H1 (cell line): ENCODE data around the gene SERGEF. TPM values are rescaled to one million over a fixed set of nuclear protein-coding genes. Genes with fewer than 3 reads are reported as not detected.

Source experiments
- CTCF ChIA-PET: fragments of 300-600 bp; sonication (Branson Sonifier 250); formaldehyde crosslinking; loops from one replicate; lab custom pipeline; 2021; ENCODE audit not compliant: partially characterized antibody; lab: Charles Lee
- POLR2A ChIA-PET: fragments of 300-600 bp; sonication (Branson Sonifier 250); formaldehyde crosslinking; loops from one replicate; lab custom pipeline; 2021; ENCODE audit warnings: inconsistent platforms; ENCODE audit not compliant: partially characterized antibody; lab: Charles Lee
- DNase-seq, 2 experiments: peaks; one replicate each; pipeline versions ENCODE4 v3.0.0 to v3.0.0-alpha.2; 2010 to 2022; ENCODE audit warnings: low spot score in 2 of 2, low read depth in 1 of 2, mixed read lengths in 1 of 2
- FAIRE-seq: peaks from 2 replicates; lab custom pipeline; 2011; peaks lifted over from hg19 to GRCh38; lab: Jason Lieb, UNC
- H2AFZ ChIP-seq: 2 replicates; pipeline ENCODE4 v1.8.1; 2012; ENCODE audit warnings: low read length, inconsistent platforms
- H2AK5ac ChIP-seq: 2 replicates; pipeline ENCODE4 v1.6.1; 2013; ENCODE audit warnings: low read depth, low read length
- H2BK120ac ChIP-seq: replicated peaks from 2 replicates; pipeline ENCODE3; 2013; ENCODE audit warnings: low read depth, low read length, inconsistent platforms
- H2BK12ac ChIP-seq: 2 replicates; pipeline ENCODE4 v1.6.1; 2013; ENCODE audit warnings: low read depth, low read length
- H2BK15ac ChIP-seq: 2 replicates; pipeline ENCODE4 v1.6.1; 2013; ENCODE audit warnings: low read length
- H2BK20ac ChIP-seq: 2 replicates; pipeline ENCODE4 v1.6.1; 2013; ENCODE audit warnings: low read length
- H2BK5ac ChIP-seq: 2 replicates; pipeline ENCODE4 v1.6.1; 2013; ENCODE audit warnings: low read depth, low read length
- H3K14ac ChIP-seq: 2 replicates; pipeline ENCODE4 v1.6.1; 2013; ENCODE audit warnings: inconsistent platforms; ENCODE audit not compliant: insufficient read length
- H3K18ac ChIP-seq: 2 replicates; pipeline ENCODE4 v1.6.1; 2013; ENCODE audit warnings: low read length; ENCODE audit errors: extremely low read depth
- H3K23ac ChIP-seq: 2 replicates; pipeline ENCODE4 v1.6.1; 2013; ENCODE audit warnings: inconsistent platforms; ENCODE audit not compliant: insufficient read length
- H3K23me2 ChIP-seq: 2 replicates; pipeline ENCODE4 v1.6.1; 2013; ENCODE audit warnings: low read depth, low read length
- H3K27ac ChIP-seq: 2 replicates; pipeline ENCODE4 v1.6.1; 2011; ENCODE audit warnings: low read depth, low read length, inconsistent platforms
- H3K27me3 ChIP-seq, 4 experiments: replicated peaks in 1 of 4; 1 replicate in 1 of 4; 2 replicates in 3 of 4; pipeline versions ENCODE4 v1.6.1 to v1.8.1; 2011 to 2013; ENCODE audit warnings: low read length in 3 of 4, mild to moderate bottlenecking in 3 of 4, inconsistent platforms in 2 of 4, mixed read lengths in 2 of 4, moderate library complexity in 1 of 4; ENCODE audit not compliant: control insufficient read depth in 3 of 4, insufficient read depth in 3 of 4; ENCODE audit errors: extremely low read depth in 1 of 4
- H3K36me3 ChIP-seq, 4 experiments: 2 replicates each; pipeline versions ENCODE4 v1.6.1 to v1.8.1; 2011 to 2013; ENCODE audit warnings: mild to moderate bottlenecking in 4 of 4, low read length in 3 of 4, moderate library complexity in 2 of 4, control low read depth in 1 of 4, inconsistent platforms in 1 of 4; ENCODE audit not compliant: insufficient read depth in 4 of 4, control insufficient read depth in 2 of 4
- H3K4ac ChIP-seq: replicated peaks from 2 replicates; pipeline ENCODE3; 2013; ENCODE audit warnings: low read length, low read depth, mixed read lengths, inconsistent platforms; ENCODE audit not compliant: insufficient read length
- H3K4me1 ChIP-seq, 4 experiments: replicated peaks in 1 of 4; 1 replicate in 1 of 4; 2 replicates in 3 of 4; pipeline versions ENCODE4 v1.6.1 to v1.8.1; 2011 to 2013; ENCODE audit warnings: low read length in 3 of 4, inconsistent platforms in 2 of 4, mixed read lengths in 1 of 4; ENCODE audit not compliant: insufficient read depth in 4 of 4, control insufficient read depth in 3 of 4
- H3K4me2 ChIP-seq, 2 experiments: 2 replicates each; pipeline versions ENCODE4 v1.6.1 to v1.8.1; 2011 to 2013; ENCODE audit warnings: low read depth in 2 of 2, low read length in 2 of 2, control low read depth in 1 of 2, inconsistent platforms in 1 of 2, mild to moderate bottlenecking in 1 of 2; ENCODE audit not compliant: insufficient read depth in 1 of 2
- H3K4me3 ChIP-seq, 4 experiments: fragments of 200-600, 300-600 bp in 1 of 4; sonication (generic), shearing (Covaris generic), sonication (Bioruptor Twin) in 1 of 4; 2 replicates each; pipeline versions ENCODE4 v1.5.1 to v1.8.1; 2011 to 2016; ENCODE audit warnings: low read length in 4 of 4, low read depth in 3 of 4, control low read depth in 2 of 4, inconsistent platforms in 2 of 4, mild to moderate bottlenecking in 2 of 4, mixed read lengths in 1 of 4, moderate library complexity in 1 of 4; ENCODE audit not compliant: insufficient read depth in 2 of 4; ENCODE audit errors: extremely low read depth in 1 of 4
- H3K56ac ChIP-seq: replicated peaks from 2 replicates; pipeline ENCODE3; 2013; ENCODE audit warnings: low read depth, mild to moderate bottlenecking, mixed read lengths, low read length, inconsistent platforms; ENCODE audit not compliant: insufficient read length
- H3K79me1 ChIP-seq: 2 replicates; pipeline ENCODE4 v1.6.1; 2013; ENCODE audit warnings: low read depth, low read length, control low read depth
- H3K79me2 ChIP-seq, 2 experiments: 2 replicates each; pipeline versions ENCODE4 v1.6.1 to v1.8.1; 2012 to 2013; ENCODE audit warnings: low read length in 2 of 2, mild to moderate bottlenecking in 2 of 2, inconsistent platforms in 1 of 2; ENCODE audit not compliant: insufficient read depth in 2 of 2, control insufficient read depth in 1 of 2
- H3K9ac ChIP-seq, 4 experiments: replicated peaks in 1 of 4; 1 replicate in 1 of 4; 2 replicates in 3 of 4; pipeline versions ENCODE4 v1.6.1 to v1.8.1; 2011 to 2013; ENCODE audit warnings: low read depth in 3 of 4, low read length in 3 of 4, control low read depth in 2 of 4, mild to moderate bottlenecking in 2 of 4, moderate library complexity in 2 of 4, inconsistent platforms in 1 of 4; ENCODE audit errors: extremely low read depth in 1 of 4
- H3K9me3 ChIP-seq, 2 experiments: 2 replicates each; pipeline versions ENCODE4 v1.6.1 to v1.8.1; 2012 to 2013; ENCODE audit warnings: mild to moderate bottlenecking in 2 of 2, moderate library complexity in 2 of 2, control low read depth in 1 of 2, inconsistent platforms in 1 of 2, low read depth in 1 of 2, low read length in 1 of 2, mixed read lengths in 1 of 2; ENCODE audit not compliant: insufficient read depth in 2 of 2
- H4K20me1 ChIP-seq, 2 experiments: replicated peaks in 1 of 2; 2 replicates each; pipeline versions ENCODE3 to v1.8.1; 2011 to 2013; ENCODE audit warnings: inconsistent platforms in 2 of 2, low read length in 2 of 2, mild to moderate bottlenecking in 1 of 2; ENCODE audit not compliant: insufficient read depth in 2 of 2, control insufficient read depth in 1 of 2
- H4K5ac ChIP-seq: 2 replicates; pipeline ENCODE4 v1.6.1; 2013; ENCODE audit warnings: low read length, low read depth, mixed read lengths, inconsistent platforms; ENCODE audit not compliant: insufficient read length
- H4K8ac ChIP-seq: 2 replicates; pipeline ENCODE4 v1.8.0; 2013; ENCODE audit warnings: mild to moderate bottlenecking, moderate library complexity, low read length, inconsistent platforms; ENCODE audit not compliant: insufficient read depth; ENCODE audit errors: extremely low read depth
- H4K91ac ChIP-seq: replicated peaks from 2 replicates; pipeline ENCODE3; 2013; ENCODE audit warnings: low read length, mixed read lengths, inconsistent platforms; ENCODE audit not compliant: insufficient read length
- CHD2 ChIP-seq: IDR thresholded peaks from 2 replicates; pipeline ENCODE4 v1.6.1; 2012; ENCODE audit warnings: low read length, improper control_type of control experiment
- CTBP2 ChIP-seq: IDR thresholded peaks from 2 replicates; pipeline ENCODE4 v1.7.0; 2011; ENCODE audit warnings: borderline replicate concordance, mild to moderate bottlenecking, moderate library complexity, mixed read lengths, low read length; ENCODE audit not compliant: insufficient read depth, insufficient read length
- JUN ChIP-seq: IDR thresholded peaks from 2 replicates; pipeline ENCODE4 v1.6.1; 2011; ENCODE audit warnings: low read depth, mild to moderate bottlenecking, improper control_type of control experiment, low read length
- WGBS, 2 experiments: shearing (Covaris generic) in 1 of 2; methylation state at CpG; one replicate each; pipeline versions ENCODE4 v1.1.6 to v1.1.7; 2013 to 2015; ENCODE audit warnings: low lambda C conversion rate in 2 of 2, mixed read lengths in 2 of 2, inconsistent platforms in 1 of 2, low coverage in 1 of 2, missing lambda C conversion rate in 1 of 2; ENCODE audit not compliant: insufficient replicate concordance in 2 of 2, insufficient coverage in 1 of 2, insufficient read length in 1 of 2; ENCODE audit errors: extremely low coverage in 1 of 2, missing lambda C conversion rate in 1 of 2; 5-methylcytosine and 5-hydroxymethylcytosine counted together
- polyA plus RNA-seq, 7 experiments: library from polyadenylated mRNA; depleted of rRNA in 3 of 7; stranded (reverse) in 5 of 7; unstranded in 2 of 7; fragments of >200 nt in 5 of 7; fragments of 200-250 nt in 2 of 7; gene quantifications; 1 replicate in 5 of 7; 2 replicates in 1 of 7; 4 replicates in 1 of 7; pipeline versions ENCODE4 v1.2.1 to v1.2.3, GENCODE V29; 2011 to 2013; ENCODE audit warnings: missing spikeins in 2 of 7, mixed read lengths in 2 of 7
- total RNA-seq: library from RNA; stranded (reverse); fragmentation: NEBNext Ultra II Directional; extraction: Animal tissue kit (Norgen Biotek cat#: 25700); gene quantifications from 2 replicates; pipeline ENCODE4 v1.2.1, GENCODE V29; 2021

The SERGEF gene
- total and polyA plus RNA-seq, 2 of the 8 experiments (the other 6 are each of a cell fraction or from before 2014, with no cell fraction given): 16.6 to 28.8 TPM

- CTCF ChIA-PET: interaction anchor here (0.6 to 10.9 kb wide), 15 partner anchors 13 to 159 kb away, joined by 3 to 79 read pairs (median 3); no protein-coding TSS in a partner anchor
- no peak for FAIRE-seq
- H2AK5ac ChIP-seq: no peak overlapping the region
Measured at GRCh38 chr11:17813391-17814059, 199.3 kb downstream of the SERGEF start.

More at GRCh38 chr11:17813391-17814059, 199.3 kb downstream of the SERGEF start:
- no peak overlapping the region for H3K4ac ChIP-seq
- 93% methylated on average over 2 of the region's 2 CpGs; no CpG with 5 or more reads in 1 of the 2 experiments for WGBS, 2 experiments
- no peak overlapping the region for H3K18ac ChIP-seq
- no peak overlapping the region for H2BK20ac ChIP-seq
- no peak overlapping the region for H2BK12ac ChIP-seq
- H4K8ac ChIP-seq: no peak overlapping the region
- no peak overlapping the region for H3K4me3 ChIP-seq
- no peak overlapping the region for H4K5ac ChIP-seq
- H3K79me1 ChIP-seq: no peaks in the 10 kb centered on the region
- DNase-seq: no peak
- H2BK120ac ChIP-seq: no peak overlapping the region
- H3K56ac ChIP-seq: no peak overlapping the region
- H2BK15ac ChIP-seq: no peak overlapping the region
- no peaks in the 10 kb centered on the region for H3K23me2 ChIP-seq
- H2AFZ ChIP-seq: no peak overlapping the region
- H3K27me3 ChIP-seq: no peaks in the 10 kb centered on the region; a peak in 1 of 7 replicates
- H3K36me3 ChIP-seq: no peaks in the 10 kb centered on the region
- H3K9me3 ChIP-seq: no peaks in the 10 kb centered on the region
- H3K9ac ChIP-seq: no peak overlapping the region
- POLR2A ChIA-PET: no interaction called here
- H3K4me1 ChIP-seq: no peaks in the 10 kb centered on the region
- TF ChIP-seq CHD2: no peak
- no peak for TF ChIP-seq CTBP2
- TF ChIP-seq JUN: no peak
- TF ChIP-seq, all 59 proteins: peak for 0
- Histone ChIP-seq H4K91ac (no peak overlapping the region), H3K23ac (no peak overlapping the region), H3K27ac (no peak overlapping the region), H3K14ac (no peak overlapping the region), H2BK5ac (no peak overlapping the region), H3K79me2 (no peaks in the 10 kb centered on the region), H4K20me1 (no peaks in the 10 kb centered on the region), H3K4me2 (no peak overlapping the region)
